A549 treated with CORT108297 at 1 μM for 4 hours (cell line): ENCODE data around the gene DLX3. TPM values are rescaled to one million over a fixed set of nuclear protein-coding genes. Genes with fewer than 3 reads are reported as not detected.

Experiments used
- total RNA-seq: library from RNA; stranded (reverse); fragments of 200-300 nt; extraction: Qiagen RNA extraction; gene quantifications from 5 replicates; pipeline ENCODE4 v1.2.3, GENCODE V29; 2022

DLX3 gene
- total RNA-seq, result 0.11 to 0.22 TPM (median 0.15 TPM) in 5 replicates

DNA sequence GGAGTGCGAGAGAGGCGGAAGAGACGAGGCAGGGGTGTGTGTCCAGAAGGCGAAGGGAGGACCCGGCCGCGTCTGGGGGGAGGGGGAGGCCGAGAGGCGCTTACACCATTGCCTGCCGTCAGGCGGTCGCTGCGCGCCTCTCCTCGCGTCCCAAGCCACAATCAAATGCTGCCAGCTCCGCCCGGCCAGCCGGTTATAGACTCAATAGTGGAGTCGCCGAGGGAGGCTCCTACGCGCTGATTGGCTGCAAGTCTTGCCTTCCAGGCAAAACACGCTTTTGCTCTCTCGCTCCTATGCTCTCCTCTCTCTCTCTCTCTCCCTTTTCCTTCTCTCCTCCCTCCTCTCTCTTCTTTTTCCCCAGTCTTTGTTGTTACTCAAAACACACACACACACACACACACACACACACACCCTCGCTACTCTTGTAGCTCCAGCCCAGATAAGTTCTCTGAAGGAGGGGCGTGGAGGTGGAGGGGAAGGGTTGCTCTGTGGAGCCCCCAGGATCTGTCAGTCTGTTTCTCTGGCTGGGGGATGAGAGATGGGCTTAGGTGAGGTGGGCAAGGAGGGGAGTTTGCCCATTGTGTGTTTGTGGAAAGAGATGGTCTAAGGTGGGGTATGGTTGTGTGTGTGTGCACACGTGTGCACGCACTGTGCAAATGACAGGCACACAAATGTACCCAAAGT, at the start of gene DLX3:
DLX3 (minus strand) TSS at position 170 of the 684 bp plus-strand sequence. CDS start 226 bp downstream, outside the sequence.

DNA sequence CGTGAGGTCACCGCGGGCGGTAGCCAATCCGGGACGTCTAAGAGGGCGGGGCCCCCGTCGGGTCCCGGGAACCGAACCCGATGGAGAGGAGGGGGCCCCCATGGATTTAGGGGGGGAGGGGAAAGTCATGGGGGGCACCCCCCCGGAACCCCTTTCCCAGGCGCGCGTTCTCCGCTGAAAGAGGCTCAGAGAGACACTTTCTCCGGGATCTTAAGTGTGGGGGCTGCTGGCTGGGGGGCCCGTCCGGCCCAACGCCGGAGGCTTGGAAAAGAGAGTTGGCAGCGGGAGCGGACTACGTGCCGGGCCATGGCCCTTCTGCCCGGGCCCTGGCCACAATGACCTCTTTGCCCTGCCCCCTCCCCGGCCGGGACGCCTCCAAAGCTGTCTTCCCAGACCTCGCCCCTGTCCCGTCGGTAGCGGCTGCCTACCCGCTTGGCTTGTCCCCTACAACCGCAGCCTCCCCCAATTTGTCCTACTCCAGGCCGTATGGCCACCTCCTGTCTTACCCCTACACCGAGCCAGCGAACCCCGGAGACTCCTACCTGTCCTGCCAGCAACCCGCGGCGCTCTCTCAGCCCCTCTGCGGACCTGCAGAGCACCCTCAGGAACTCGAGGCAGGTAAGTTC, 25.8 kb downstream of the DLX3 start, which contains the start of gene DLX4:
DLX4 (plus strand) TSS at position 57 of the 626 bp plus-strand sequence; CDS start at position 336, 279 bp downstream.

Other genes with a start within 250 kb of the DLX3 start
- gene FAM117A, start 231.1 kb downstream of the DLX3 start, total RNA-seq, result 0.80 to 1.3 TPM (median 1.2 TPM) in 5 replicates
- 25.9 to 30.2 TPM (median 28.0 TPM) in 5 replicates for gene KAT7, start 206.5 kb downstream of the DLX3 start, total RNA-seq
- gene TAC4, start 147.2 kb downstream of the DLX3 start, total RNA-seq, result not detected in 5 replicates
- 1.7 to 4.3 TPM (median 3.6 TPM) in 5 replicates for gene DLX4, start 26.0 kb downstream of the DLX3 start, total RNA-seq
- 368 to 497 TPM (median 466 TPM) in 5 replicates for gene ITGA3, start 60.9 kb upstream of the DLX3 start, total RNA-seq
- 12.3 to 20.7 TPM (median 19.5 TPM) in 5 replicates for gene PDK2, start 100.1 kb upstream of the DLX3 start, total RNA-seq
- 0.27 to 0.95 TPM (median 0.49 TPM) in 5 replicates for gene SAMD14, start 134.9 kb upstream of the DLX3 start, total RNA-seq
- gene PPP1R9B, start 155.5 kb upstream of the DLX3 start, total RNA-seq, result 45.5 to 58.7 TPM (median 56.7 TPM) in 5 replicates
- gene SGCA, start 170.8 kb upstream of the DLX3 start, total RNA-seq, result 1.3 to 2.5 TPM (median 1.9 TPM) in 5 replicates
- gene COL1A1, start 206.4 kb upstream of the DLX3 start, total RNA-seq, result 5.1 to 11.3 TPM (median 10.2 TPM) in 5 replicates